ENCODE data around the gene DAAM2.

DNA sequence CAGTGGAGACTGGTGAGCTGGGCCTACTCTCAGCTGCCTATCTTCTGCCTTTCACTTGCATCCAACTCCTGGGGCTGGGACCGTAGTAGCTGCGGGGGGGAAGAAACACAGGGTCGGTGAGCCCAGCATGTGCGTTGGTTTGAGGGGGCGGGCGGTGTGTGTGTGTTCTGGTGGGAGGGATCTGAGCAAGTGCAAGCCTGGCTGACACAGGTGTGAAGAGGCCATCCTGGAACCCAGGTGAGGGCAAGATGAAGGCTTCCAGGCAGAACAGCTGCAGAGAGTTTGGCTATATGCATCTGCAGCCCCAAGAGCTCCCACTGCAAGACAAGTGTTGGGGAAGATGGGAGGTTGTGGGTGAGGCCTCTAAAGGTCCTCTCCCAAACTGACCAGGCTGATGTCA, 111.5 kb downstream of the DAAM2 start:
- TF ChIP-seq, protein P1, sequence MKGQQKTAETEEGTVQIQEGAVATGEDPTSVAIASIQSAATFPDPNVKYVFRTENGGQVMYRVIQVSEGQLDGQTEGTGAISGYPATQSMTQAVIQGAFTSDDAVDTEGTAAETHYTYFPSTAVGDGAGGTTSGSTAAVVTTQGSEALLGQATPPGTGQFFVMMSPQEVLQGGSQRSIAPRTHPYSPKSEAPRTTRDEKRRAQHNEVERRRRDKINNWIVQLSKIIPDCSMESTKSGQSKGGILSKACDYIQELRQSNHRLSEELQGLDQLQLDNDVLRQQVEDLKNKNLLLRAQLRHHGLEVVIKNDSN (IDR thresholded peaks at IDR 0.05) = no peak
- no peak for TF ChIP-seq REST (IDR thresholded peaks at IDR 0.05; ENCODE audit: low read depth)
- TF ChIP-seq TAF1 (IDR thresholded peaks at IDR 0.05; ENCODE audit: low read depth) = no peak
- no peak for TF ChIP-seq EGR1 (IDR thresholded peaks at IDR 0.05)
- no peak for TF ChIP-seq RAD21 (IDR thresholded peaks at IDR 0.05; ENCODE audit: low read depth)
- no peak for TF ChIP-seq MAX (IDR thresholded peaks at IDR 0.05)
- TF ChIP-seq CREB1 (IDR thresholded peaks at IDR 0.05; ENCODE audit: low read depth) = no peak
- TF ChIP-seq YY1 (IDR thresholded peaks at IDR 0.05; ENCODE audit: low read depth) = no peak
- TF ChIP-seq CEBPB (IDR thresholded peaks at IDR 0.05) = no peak
- TF ChIP-seq NFIC (IDR thresholded peaks at IDR 0.05) = no peak
- TF ChIP-seq TCF12 (IDR thresholded peaks at IDR 0.05; ENCODE audit: low read depth) = no peak
